Measurements from ENCODE around the gene RPP14.

GRCh38 chr3:58346368-58346767, 40.3 kb downstream of the RPP14 start:
- TF ChIP-seq CTCF (conservative IDR thresholded peaks at IDR 0.05; ENCODE audit: low read length), result no peak
- no peak for TF ChIP-seq EZH2phosphoT487 (IDR thresholded peaks at IDR 0.05; ENCODE audit: borderline replicate concordance, low read depth, low read length)

Data from OCI-LY7 (cell line).